Erythroblast (primary cell): ENCODE results near the gene EXOC7.
"Not testable (repeated sequence)": the region's sequence is repeated elsewhere in the genome, so short reads cannot be mapped to it uniquely, and the experiment has no call there.

Source experiments
- DNase-seq, 2 experiments: peaks; one replicate each; lab custom pipeline; 2025; lab: John Stamatoyannopoulos, UW
- GATA1 ChIP-seq: IDR thresholded peaks from 2 replicates; pipeline ENCODE4 v1.6.1; 2011; ENCODE audit warnings: low read depth, mild to moderate bottlenecking, control low read depth, low read length, moderate library complexity
- POLR2A ChIP-seq: IDR thresholded peaks from 2 replicates; pipeline ENCODE4 v1.6.1; 2011; ENCODE audit warnings: mild to moderate bottlenecking, low read length

The EXOC7 gene

GRCh38 chr17:76082326-76083251 is 21.0 kb downstream of the EXOC7 start:
- TF ChIP-seq GATA1 (no peak), POLR2A (no peak)
- no peak for DNase-seq

- TF ChIP-seq GATA1 (no peak), POLR2A (no peak)
- no peak for DNase-seq
Observed at GRCh38 chr17:76081295-76082210, 22.0 kb downstream of the EXOC7 start.

- DNase-seq: no peak
- no peak for TF ChIP-seq GATA1
- TF ChIP-seq POLR2A: no peak
Observed at GRCh38 chr17:76080768-76081287, 22.8 kb downstream of the EXOC7 start.

- peak; percentile 43 for TF ChIP-seq POLR2A
- TF ChIP-seq GATA1: no peak
- no peak for DNase-seq
Observed at GRCh38 chr17:76079956-76080767, 23.4 kb downstream of the EXOC7 start.

GRCh38 chr17:76079535-76079955 is 24.0 kb downstream of the EXOC7 start:
- no peak for DNase-seq
- TF ChIP-seq POLR2A: peak; percentile 52
- TF ChIP-seq GATA1: no peak

- DNase-seq: no peak
- TF ChIP-seq GATA1 (no peak), POLR2A (no peak)
Observed at GRCh38 chr17:76078860-76079534, 24.6 kb downstream of the EXOC7 start, which contains the start of gene ZACN. TSS of gene ZACN (plus strand) at chr17:76079182. CDS start at chr17:76079265, 83 bp downstream.

GRCh38 chr17:76078370-76078769 is 25.2 kb downstream of the EXOC7 start:
- not testable (repeated sequence) for DNase-seq

- no peak for DNase-seq
- no peak for TF ChIP-seq GATA1
- no peak for TF ChIP-seq POLR2A
Observed at GRCh38 chr17:76077584-76078110, 25.9 kb downstream of the EXOC7 start.

- no peak for TF ChIP-seq GATA1
- TF ChIP-seq POLR2A: no peak
- no peak for DNase-seq
Observed at GRCh38 chr17:76076765-76077583, 26.6 kb downstream of the EXOC7 start.

GRCh38 chr17:76076146-76076764 is 27.3 kb downstream of the EXOC7 start:
- DNase-seq: no peak
- no peak for TF ChIP-seq POLR2A
- TF ChIP-seq GATA1: no peak
